IMR-90 (cell line): ENCODE data around the gene PAFAH2. TPM values are rescaled to one million over a fixed set of nuclear protein-coding genes. Genes with fewer than 3 reads are reported as not detected.

Experiments
- ATAC-seq: fragments of 200-7000 bp; cut with Tn5 transposase; 2 replicates; pipeline ENCODE4 v1.9.1; 2020; ENCODE audit warnings: low read depth, mild to moderate bottlenecking, moderate library complexity
- BruUV-seq: library from RNA; stranded (reverse); fragments of 400-500 nt; replicated peaks from 2 replicates; lab custom pipeline; 2021; lab: Mats Ljungman, UMichigan
- CTCF ChIA-PET: fragments of 300-600 bp; formaldehyde crosslinking; extraction: SDS; loops from one replicate; lab custom pipeline; 2021; ENCODE audit warnings: antibody characterized with exemption; lab: Yijun Ruan, JAX
- POLR2A ChIA-PET: fragments of 300-600 bp; sonication (Branson Sonifier 250); formaldehyde crosslinking; loops from one replicate; lab custom pipeline; 2022; ENCODE audit warnings: antibody characterized with exemption; ENCODE audit not compliant: unreplicated experiment; lab: Charles Lee
- DNase-seq: peaks from one replicate; pipeline ENCODE4 v3.0.0; 2013
- H2AFZ ChIP-seq: replicated peaks from 2 replicates; pipeline ENCODE3; 2013; ENCODE audit warnings: low read length, mild to moderate bottlenecking; ENCODE audit not compliant: poor library complexity
- H2AK5ac ChIP-seq: 2 replicates; pipeline ENCODE4 v1.6.1; 2013; ENCODE audit warnings: low read depth, low read length, inconsistent platforms
- H2AK9ac ChIP-seq: replicated peaks from 2 replicates; pipeline ENCODE3; 2013; ENCODE audit warnings: mild to moderate bottlenecking, low read depth, low read length, moderate library complexity; ENCODE audit not compliant: poor library complexity
- H2BK120ac ChIP-seq: 2 replicates; pipeline ENCODE4 v1.6.1; 2013; ENCODE audit warnings: low read depth, low read length, inconsistent platforms
- H2BK15ac ChIP-seq: 3 replicates; pipeline ENCODE4 v1.6.1; 2013; ENCODE audit warnings: low read depth, low read length, inconsistent platforms
- H2BK20ac ChIP-seq: 2 replicates; pipeline ENCODE4 v1.6.1; 2013; ENCODE audit warnings: low read depth, mild to moderate bottlenecking, inconsistent platforms, low read length, moderate library complexity
- H2BK5ac ChIP-seq: 2 replicates; pipeline ENCODE4 v1.6.1; 2013; ENCODE audit warnings: mild to moderate bottlenecking, low read depth, low read length, inconsistent platforms; ENCODE audit not compliant: poor library complexity, severe bottlenecking
- H3K14ac ChIP-seq: replicated peaks from 2 replicates; pipeline ENCODE4 v1.6.1; 2013; ENCODE audit warnings: low read depth, low read length, inconsistent platforms
- H3K18ac ChIP-seq: 2 replicates; pipeline ENCODE4 v1.6.1; 2013; ENCODE audit warnings: low read depth, low read length, control low read depth
- H3K23ac ChIP-seq: 2 replicates; pipeline ENCODE4 v1.6.1; 2013; ENCODE audit warnings: low read depth, low read length, inconsistent platforms
- H3K27ac ChIP-seq: 2 replicates; pipeline ENCODE4 v1.5.1; 2013; ENCODE audit warnings: mild to moderate bottlenecking, control low read depth, low read length; ENCODE audit not compliant: insufficient read depth
- H3K27me3 ChIP-seq: 2 replicates; pipeline ENCODE4 v1.6.1; 2013; ENCODE audit warnings: low read length; ENCODE audit not compliant: control insufficient read depth, insufficient read depth
- H3K36me3 ChIP-seq: 2 replicates; pipeline ENCODE4 v1.6.1; 2013; ENCODE audit warnings: low read length, mixed read lengths; ENCODE audit not compliant: control insufficient read depth, insufficient read depth
- H3K4ac ChIP-seq: 2 replicates; pipeline ENCODE4 v1.6.1; 2013; ENCODE audit warnings: low read depth, low read length, inconsistent platforms
- H3K4me1 ChIP-seq: 2 replicates; pipeline ENCODE4 v1.6.1; 2013; ENCODE audit warnings: low read length, mixed read lengths; ENCODE audit not compliant: control insufficient read depth, insufficient read depth
- H3K4me2 ChIP-seq: 2 replicates; pipeline ENCODE4 v1.6.1; 2013; ENCODE audit warnings: low read depth, mild to moderate bottlenecking, control low read depth, low read length, moderate library complexity
- H3K4me3 ChIP-seq: 2 replicates; pipeline ENCODE4 v1.5.1; 2013; ENCODE audit warnings: low read depth, mild to moderate bottlenecking, control low read depth, low read length, moderate library complexity; ENCODE audit not compliant: insufficient read depth
- H3K56ac ChIP-seq: 2 replicates; pipeline ENCODE4 v1.6.1; 2013; ENCODE audit warnings: low read length, inconsistent platforms; ENCODE audit not compliant: insufficient read depth; ENCODE audit errors: extremely low read depth
- H3K79me1 ChIP-seq, 2 experiments: 2 replicates each; pipeline ENCODE4 v1.6.1; 2013; ENCODE audit warnings: low read length in 2 of 2, inconsistent platforms in 1 of 2, low read depth in 1 of 2
- H3K9ac ChIP-seq: 2 replicates; pipeline ENCODE4 v1.6.1; 2013; ENCODE audit warnings: low read depth, low read length, control low read depth
- H3K9me1 ChIP-seq: 2 replicates; pipeline ENCODE4 v1.6.1; 2013; ENCODE audit warnings: low read length, inconsistent platforms; ENCODE audit not compliant: insufficient read depth
- H3K9me3 ChIP-seq: 2 replicates; pipeline ENCODE4 v1.6.1; 2013; ENCODE audit warnings: low read length; ENCODE audit not compliant: control insufficient read depth, insufficient read depth
- H4K20me1 ChIP-seq: 2 replicates; pipeline ENCODE4 v1.6.1; 2013; ENCODE audit warnings: low read length, inconsistent platforms; ENCODE audit not compliant: insufficient read depth
- H4K5ac ChIP-seq: 2 replicates; pipeline ENCODE4 v1.6.1; 2013; ENCODE audit warnings: mild to moderate bottlenecking, low read depth, low read length, control low read depth
- H4K8ac ChIP-seq, 2 experiments: 2 replicates each; pipeline ENCODE4 v1.6.1; 2013; ENCODE audit warnings: low read depth in 2 of 2, low read length in 2 of 2, control low read depth in 1 of 2, inconsistent platforms in 1 of 2
- H4K91ac ChIP-seq: 2 replicates; pipeline ENCODE4 v1.6.1; 2013; ENCODE audit warnings: low read depth, low read length, inconsistent platforms; ENCODE audit not compliant: insufficient read depth
- BHLHE40 ChIP-seq: fragments of 150-350 bp; IDR thresholded peaks from 2 replicates; pipeline ENCODE4 v1.6.1; 2016; ENCODE audit warnings: mild to moderate bottlenecking, low read depth, low read length
- CEBPB ChIP-seq: IDR thresholded peaks from 2 replicates; pipeline ENCODE4 v1.6.1; 2012; ENCODE audit warnings: low read depth, low read length, improper control_type of control experiment
- CHD1 ChIP-seq: IDR thresholded peaks from 2 replicates; pipeline ENCODE4 v1.6.1; 2012; ENCODE audit warnings: low read depth, low read length, improper control_type of control experiment
- ELK1 ChIP-seq: fragments of 150-350 bp; IDR thresholded peaks from 2 replicates; pipeline ENCODE4 v1.6.1; 2016; ENCODE audit warnings: low read depth, mild to moderate bottlenecking, low read length, moderate library complexity, borderline replicate concordance
- FOS ChIP-seq: fragments of 150-350 bp; IDR thresholded peaks from 2 replicates; pipeline ENCODE4 v1.6.1; 2016; ENCODE audit warnings: low read depth, low read length
- MAFK ChIP-seq: IDR thresholded peaks from 2 replicates; pipeline ENCODE4 v1.6.1; 2012; ENCODE audit warnings: low read depth, low read length, improper control_type of control experiment
- MAZ ChIP-seq: IDR thresholded peaks from 2 replicates; pipeline ENCODE4 v1.6.1; 2012; ENCODE audit warnings: low read depth, mild to moderate bottlenecking, low read length, improper control_type of control experiment, moderate library complexity, borderline replicate concordance
- MXI1 ChIP-seq: IDR thresholded peaks from 2 replicates; pipeline ENCODE4 v1.6.1; 2012; ENCODE audit warnings: low read depth, mild to moderate bottlenecking, low read length, moderate library complexity, borderline replicate concordance
- POLR2A ChIP-seq: IDR thresholded peaks from 2 replicates; pipeline ENCODE4 v1.6.1; 2012; ENCODE audit warnings: mild to moderate bottlenecking, low read depth, low read length
- RAD21 ChIP-seq: IDR thresholded peaks from 2 replicates; pipeline ENCODE4 v1.6.1; 2012; ENCODE audit warnings: low read length, improper control_type of control experiment
- RFX5 ChIP-seq: IDR thresholded peaks from 2 replicates; pipeline ENCODE4 v1.8.0; 2012; ENCODE audit warnings: low read depth, mild to moderate bottlenecking, low read length, moderate library complexity
- SMC3 ChIP-seq: fragments of 150-350 bp; IDR thresholded peaks from 2 replicates; pipeline ENCODE4 v1.6.1; 2016; ENCODE audit warnings: low read depth, mild to moderate bottlenecking, antibody characterized with exemption, low read length, moderate library complexity
- USF2 ChIP-seq: fragments of 150-350 bp; IDR thresholded peaks from 2 replicates; pipeline ENCODE4 v1.6.1; 2017; ENCODE audit warnings: mild to moderate bottlenecking, antibody characterized with exemption, low read length, low read depth
- WGBS, 2 experiments: methylation state at CpG; one replicate each; pipeline versions ENCODE4 v1.1.5 to v1.1.7; 2013; ENCODE audit warnings: missing lambda C conversion rate in 2 of 2; ENCODE audit not compliant: insufficient read length in 1 of 2; ENCODE audit errors: extremely low coverage in 2 of 2; 5-methylcytosine and 5-hydroxymethylcytosine counted together
- dilution Hi-C: fragments of 300-500 bp; cut with HindIII; formaldehyde crosslinking; loops from one replicate; pipeline ENCODE4 v1.14.3; 2018; ENCODE audit warnings: low sequenced_read_pairs; ENCODE audit not compliant: unreplicated experiment
- in situ Hi-C: fragments of 300-500 bp; cut with MboI; formaldehyde crosslinking; loops from 3 replicates; pipeline ENCODE4 v1.14.3; 2019; ENCODE audit warnings: low sequenced_read_pairs, inconsistent platforms, mixed read lengths
- intact Hi-C: fragments of 100-400 bp; cut with micrococcal nuclease; formaldehyde crosslinking; loops from 2 replicates; pipeline ENCODE4 v1.10.0; 2022
- polyA plus RNA-seq, 3 experiments: library from polyadenylated mRNA; depleted of rRNA; stranded (reverse); fragments of >200 nt; gene quantifications; 2 replicates each; pipeline ENCODE4 v1.2.3, GENCODE V29; 2012; ENCODE audit warnings: low replicate concordance in 1 of 3
- total RNA-seq: library from RNA; depleted of rRNA; stranded (reverse); fragments of >200 nt; gene quantifications from 2 replicates; pipeline ENCODE4 v1.2.3, GENCODE V29; 2012
- TF ChIP-seq, protein P1 (sequence below): conservative IDR thresholded peaks from 2 replicates; pipeline ENCODE4 v1.5.1; 2012; ENCODE audit warnings: mild to moderate bottlenecking, low read depth, low read length, improper control_type of control experiment

PAFAH2 gene
- total and polyA plus RNA-seq, 2 of the 4 experiments (the other 2 are of a cell fraction): 8.3 to 12.2 TPM

- intact Hi-C loops (loop anchor here (5.0 kb wide), 1 partner anchor 47 kb away; no protein-coding TSS in a partner anchor), in situ Hi-C loops (loop anchor here (5.0 to 10.0 kb wide), 2 partner anchors 97 to 170 kb away; no protein-coding TSS in a partner anchor), dilution Hi-C loops (no loop called here)
- no peak overlapping the region for H4K5ac ChIP-seq
- BruUV-seq: no TSS peak
- no peak overlapping the region for H2BK120ac ChIP-seq
- H3K79me1 ChIP-seq: peaks cover 10 to 35% of the 10 kb centered on the region in 2 experiments; a peak in 3 of 4 replicates
- peaks cover 14% of the 10 kb centered on the region for H3K4me1 ChIP-seq
- DNase-seq: no peak
- 100% methylated on average over 1 of the region's 3 CpGs; no CpG with 5 or more reads in 1 of the 2 experiments for WGBS, 2 experiments
- no peaks in the 10 kb centered on the region for H3K27me3 ChIP-seq
- H2AK9ac ChIP-seq: no peak overlapping the region
- no peak overlapping the region for H4K91ac ChIP-seq
- no peaks in the 10 kb centered on the region for H4K20me1 ChIP-seq
- H3K36me3 ChIP-seq: no peaks in the 10 kb centered on the region
- no peak overlapping the region for H2BK15ac ChIP-seq
- H3K27ac ChIP-seq: no peak overlapping the region
- H3K9me3 ChIP-seq: no peaks in the 10 kb centered on the region
- H2BK20ac ChIP-seq: no peak overlapping the region
- no peak overlapping the region for H3K56ac ChIP-seq
- ChIA-PET CTCF (interaction anchor here (1.8 kb wide), 1 partner anchor 99 kb away, joined by 6 read pairs; no protein-coding TSS in a partner anchor), POLR2A (no interaction called here)
- no peak overlapping the region for H4K8ac ChIP-seq
- no peak overlapping the region for H3K4me3 ChIP-seq
- H3K9me1 ChIP-seq: peaks cover 15% of the 10 kb centered on the region
- no peak overlapping the region for H3K23ac ChIP-seq
- no peak overlapping the region for H2AFZ ChIP-seq
- no peak overlapping the region for H3K14ac ChIP-seq
- H3K18ac ChIP-seq: no peak overlapping the region
- H3K9ac ChIP-seq: no peak overlapping the region
- no peak overlapping the region for H3K4me2 ChIP-seq
- H2BK5ac ChIP-seq: no peak overlapping the region
- ATAC-seq: no peak
- TF ChIP-seq RFX5 (no peak), BHLHE40 (no peak), FOS (no peak), MXI1 (no peak), MAFK (no peak), CHD1 (no peak), MAZ (no peak), CEBPB (no peak), RAD21 (no peak), SMC3 (no peak), ELK1 (no peak), POLR2A (no peak), USF2 (no peak)
- TF ChIP-seq, protein P1, sequence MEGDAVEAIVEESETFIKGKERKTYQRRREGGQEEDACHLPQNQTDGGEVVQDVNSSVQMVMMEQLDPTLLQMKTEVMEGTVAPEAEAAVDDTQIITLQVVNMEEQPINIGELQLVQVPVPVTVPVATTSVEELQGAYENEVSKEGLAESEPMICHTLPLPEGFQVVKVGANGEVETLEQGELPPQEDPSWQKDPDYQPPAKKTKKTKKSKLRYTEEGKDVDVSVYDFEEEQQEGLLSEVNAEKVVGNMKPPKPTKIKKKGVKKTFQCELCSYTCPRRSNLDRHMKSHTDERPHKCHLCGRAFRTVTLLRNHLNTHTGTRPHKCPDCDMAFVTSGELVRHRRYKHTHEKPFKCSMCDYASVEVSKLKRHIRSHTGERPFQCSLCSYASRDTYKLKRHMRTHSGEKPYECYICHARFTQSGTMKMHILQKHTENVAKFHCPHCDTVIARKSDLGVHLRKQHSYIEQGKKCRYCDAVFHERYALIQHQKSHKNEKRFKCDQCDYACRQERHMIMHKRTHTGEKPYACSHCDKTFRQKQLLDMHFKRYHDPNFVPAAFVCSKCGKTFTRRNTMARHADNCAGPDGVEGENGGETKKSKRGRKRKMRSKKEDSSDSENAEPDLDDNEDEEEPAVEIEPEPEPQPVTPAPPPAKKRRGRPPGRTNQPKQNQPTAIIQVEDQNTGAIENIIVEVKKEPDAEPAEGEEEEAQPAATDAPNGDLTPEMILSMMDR: no peak
- H2AK5ac ChIP-seq: no peak overlapping the region
- no peak overlapping the region for H3K4ac ChIP-seq
Observed at GRCh38 chr1:25994402-25995150, 3.3 kb downstream of the PAFAH2 start.
